Mesothelial cell of epicardium (in vitro differentiated cells): ENCODE results near the gene HSF4. TPM values are rescaled to one million over a fixed set of nuclear protein-coding genes. Genes with fewer than 3 reads are reported as not detected.

ENCODE experiments used
- DNase-seq, 2 experiments: peaks; one replicate each; pipeline ENCODE4 v3.0.0; 2021; ENCODE audit warnings: low spot score in 2 of 2; ENCODE audit not compliant: unreplicated experiment in 2 of 2
- H3K27ac Mint-ChIP-seq: 2 replicates; pipeline ENCODE4 v1.8.0; 2021; ENCODE audit warnings: mixed read lengths
- H3K27me3 Mint-ChIP-seq: 2 replicates; pipeline ENCODE4 v1.8.0; 2021; ENCODE audit warnings: low read depth, mixed read lengths
- H3K36me3 Mint-ChIP-seq: 2 replicates; pipeline ENCODE4 v1.8.0; 2021; ENCODE audit warnings: mixed read lengths
- H3K4me1 Mint-ChIP-seq: 2 replicates; pipeline ENCODE4 v1.8.0; 2021; ENCODE audit warnings: mixed read lengths
- H3K4me3 Mint-ChIP-seq: 2 replicates; pipeline ENCODE4 v1.8.0; 2021; ENCODE audit warnings: mild to moderate bottlenecking, moderate library complexity, mixed read lengths
- H3K9me3 Mint-ChIP-seq: 2 replicates; pipeline ENCODE4 v1.8.0; 2021; ENCODE audit warnings: mixed read lengths
- CTCF ChIP-seq: fragments of 200-600 bp; sonication (generic); IDR thresholded peaks from one replicate; pipeline ENCODE4 v1.5.0; 2021; ENCODE audit warnings: antibody characterized with exemption; ENCODE audit not compliant: unreplicated experiment
- total RNA-seq: library from RNA; stranded (reverse); gene quantifications from 3 replicates; pipeline ENCODE4 v1.2.1, GENCODE V29; 2021

HSF4 gene
- total RNA-seq, 1 donor from 2014 or later, result 10.7 TPM

GRCh38 chr16:67157106-67157748 is 7.3 kb upstream of the HSF4 start:
- H3K36me3 Mint-ChIP-seq, result no peaks in the 10 kb centered on the region
- no peak overlapping the region for H3K27ac Mint-ChIP-seq
- peaks cover 14% of the 10 kb centered on the region for H3K4me1 Mint-ChIP-seq
- H3K4me3 Mint-ChIP-seq, result no peak overlapping the region
- no peak for TF ChIP-seq CTCF
- H3K27me3 Mint-ChIP-seq, result peaks cover 91% of the 10 kb centered on the region
- H3K9me3 Mint-ChIP-seq, result no peaks in the 10 kb centered on the region
- no peak for DNase-seq

DNA sequence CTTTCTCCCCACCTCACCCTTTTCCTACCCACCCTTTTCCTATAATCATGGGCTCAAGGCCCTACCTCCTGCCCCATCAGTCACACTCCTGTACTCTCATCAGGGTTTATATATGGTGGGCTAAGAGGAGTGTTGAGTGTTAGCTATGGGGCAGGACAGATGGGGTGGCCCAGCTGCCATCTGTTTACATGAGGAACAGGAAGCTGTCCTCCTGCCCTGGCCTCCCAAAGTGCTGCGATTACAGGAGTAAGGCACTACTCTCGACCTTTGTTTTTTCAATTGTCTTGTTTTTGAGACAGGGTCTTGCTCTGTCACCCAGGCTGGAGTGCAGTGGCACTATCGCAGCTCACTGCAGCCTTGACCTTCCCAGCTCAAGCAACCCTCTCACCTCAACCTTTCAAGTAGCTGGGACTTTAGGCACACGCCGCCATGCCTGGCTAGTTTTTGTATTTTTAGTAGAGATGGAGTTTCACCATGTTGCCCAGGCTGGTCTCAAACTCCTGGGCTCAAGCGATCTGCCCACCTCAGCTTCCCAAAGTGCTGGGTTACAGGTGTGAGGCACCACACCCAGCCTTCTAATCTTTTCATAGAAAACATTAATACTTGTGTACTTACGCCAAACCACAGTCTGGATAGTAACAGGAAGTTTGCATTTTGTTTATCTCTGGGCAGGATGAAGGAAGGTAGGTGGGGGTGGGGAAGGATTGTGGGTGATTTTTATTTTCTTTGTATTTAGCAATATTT is 6.5 kb upstream of the HSF4 start:
- H3K36me3 Mint-ChIP-seq, result no peaks in the 10 kb centered on the region
- DNase-seq, result no peak
- H3K27me3 Mint-ChIP-seq, result peaks cover 94% of the 10 kb centered on the region
- H3K4me1 Mint-ChIP-seq, result peaks cover 18% of the 10 kb centered on the region
- no peak for TF ChIP-seq CTCF
- H3K27ac Mint-ChIP-seq, result no peak overlapping the region
- peak overlapping the region; percentile 51 for H3K4me3 Mint-ChIP-seq
- no peaks in the 10 kb centered on the region for H3K9me3 Mint-ChIP-seq

GRCh38 chr16:67158637-67159600 is 5.6 kb upstream of the HSF4 start:
- DNase-seq, result no peak
- peaks cover 18% of the 10 kb centered on the region for H3K4me1 Mint-ChIP-seq
- no peaks in the 10 kb centered on the region for H3K9me3 Mint-ChIP-seq
- peak overlapping the region; percentile 34 for H3K27ac Mint-ChIP-seq
- TF ChIP-seq CTCF, result peak; percentile 2
- peak overlapping the region; percentile 77 for H3K4me3 Mint-ChIP-seq
- H3K36me3 Mint-ChIP-seq, result no peaks in the 10 kb centered on the region
- peaks cover 94% of the 10 kb centered on the region for H3K27me3 Mint-ChIP-seq

GRCh38 chr16:67161595-67162058 is 2.9 kb upstream of the HSF4 start:
- no peak for DNase-seq
- H3K4me3 Mint-ChIP-seq, result peak overlapping the region; percentile 20
- TF ChIP-seq CTCF, result no peak
- H3K27ac Mint-ChIP-seq, result no peak overlapping the region
- no peaks in the 10 kb centered on the region for H3K9me3 Mint-ChIP-seq
- H3K4me1 Mint-ChIP-seq, result peaks cover 24% of the 10 kb centered on the region
- peaks cover 95% of the 10 kb centered on the region for H3K27me3 Mint-ChIP-seq
- H3K36me3 Mint-ChIP-seq, result no peaks in the 10 kb centered on the region

GRCh38 chr16:67162506-67163163 is 1.9 kb upstream of the HSF4 start:
- no peak overlapping the region for H3K27ac Mint-ChIP-seq
- peaks cover 24% of the 10 kb centered on the region for H3K4me1 Mint-ChIP-seq
- TF ChIP-seq CTCF, result no peak
- DNase-seq, result no peak
- peak overlapping the region; percentile 41 for H3K4me3 Mint-ChIP-seq
- H3K36me3 Mint-ChIP-seq, result no peaks in the 10 kb centered on the region
- no peaks in the 10 kb centered on the region for H3K9me3 Mint-ChIP-seq
- peaks cover 95% of the 10 kb centered on the region for H3K27me3 Mint-ChIP-seq
